HEK293 (cell line): ENCODE measurements around the gene PPP1R15B.

Experiments
- CTCF ChIA-PET: fragments of 350-600 bp; formaldehyde crosslinking; extraction: SDS; loops from one replicate; lab custom pipeline; 2021; ENCODE audit warnings: antibody characterized with exemption; lab: Yijun Ruan, JAX
- POLR2A ChIA-PET: fragments of 300-600 bp; formaldehyde crosslinking; extraction: SDS; loops from one replicate; lab custom pipeline; 2020; ENCODE audit warnings: antibody characterized with exemption, inconsistent platforms; lab: Yijun Ruan, JAX
- H3K27ac ChIP-seq: fragments of 200-500 bp; sonication (Bioruptor generic); 2 replicates; pipeline ENCODE4 v1.5.1; 2014; ENCODE audit warnings: low read depth, low read length, control low read depth, inconsistent platforms; ENCODE audit errors: extremely low read depth
- H3K36me3 ChIP-seq, 2 experiments: fragments of 200-500 bp in 1 of 2; sonication (Bioruptor generic) in 1 of 2; 1 replicate in 1 of 2; 2 replicates in 1 of 2; pipeline ENCODE4 v1.5.1; 2014 to 2017; ENCODE audit warnings: inconsistent platforms in 2 of 2, low read length in 2 of 2; ENCODE audit not compliant: control insufficient read depth in 2 of 2, insufficient read depth in 1 of 2
- H3K4me1 ChIP-seq: fragments of 200-500 bp; sonication (Bioruptor generic); 2 replicates; pipeline ENCODE4 v1.5.1; 2014; ENCODE audit warnings: mild to moderate bottlenecking, low read length, inconsistent platforms; ENCODE audit not compliant: control insufficient read depth, insufficient read depth
- H3K4me3 ChIP-seq: 2 replicates; pipeline ENCODE4 v1.5.1; 2011; ENCODE audit warnings: low read depth, mild to moderate bottlenecking, control low read depth, low read length, moderate library complexity
- H3K9me3 ChIP-seq: fragments of 200-500 bp; sonication (Bioruptor generic); 2 replicates; pipeline ENCODE4 v1.5.1; 2014; ENCODE audit warnings: low read depth, low read length, inconsistent platforms; ENCODE audit not compliant: control insufficient read depth, insufficient read depth
- EGR2 ChIP-seq: fragments of 450-650 bp; formaldehyde crosslinking; IDR thresholded peaks from 2 replicates; pipeline ENCODE4 v1.5.1; 2016; ENCODE audit warnings: low read depth, missing biosample characterization, missing genetic modification characterization
- IKZF3 ChIP-seq: fragments of 450-650 bp; IDR thresholded peaks from 2 replicates; pipeline ENCODE4 v1.5.0; 2018; ENCODE audit warnings: missing biosample characterization, mild to moderate bottlenecking, missing genetic modification characterization, moderate library complexity
- KLF1 ChIP-seq: fragments of 450-650 bp; formaldehyde crosslinking; IDR thresholded peaks from 2 replicates; pipeline ENCODE4 v1.5.1; 2016; ENCODE audit warnings: missing biosample characterization, missing genetic modification characterization
- KLF10 ChIP-seq: fragments of 450-650 bp; IDR thresholded peaks from 2 replicates; pipeline ENCODE4 v1.5.1; 2018; ENCODE audit warnings: missing biosample characterization, mild to moderate bottlenecking, missing genetic modification characterization
- PRDM1 ChIP-seq: fragments of 450-650 bp; formaldehyde crosslinking; IDR thresholded peaks from 2 replicates; pipeline ENCODE4; 2016; ENCODE audit warnings: missing biosample characterization, missing genetic modification characterization
- SCRT2 ChIP-seq: fragments of 450-650 bp; formaldehyde crosslinking; IDR thresholded peaks from 2 replicates; pipeline ENCODE4 v1.5.1; 2016; ENCODE audit warnings: missing biosample characterization, missing genetic modification characterization
- SP2 ChIP-seq: fragments of 450-650 bp; formaldehyde crosslinking; IDR thresholded peaks from 2 replicates; pipeline ENCODE4 v1.5.1; 2016; ENCODE audit warnings: missing biosample characterization, missing genetic modification characterization
- ZBTB48 ChIP-seq: fragments of 450-650 bp; formaldehyde crosslinking; IDR thresholded peaks from 2 replicates; pipeline ENCODE4 v1.5.1; 2016; ENCODE audit warnings: missing biosample characterization, missing genetic modification characterization
- ZEB2 ChIP-seq: fragments of 450-650 bp; formaldehyde crosslinking; IDR thresholded peaks from 2 replicates; pipeline ENCODE4 v1.5.1; 2016; ENCODE audit warnings: missing biosample characterization, missing genetic modification characterization
- ZFHX2 ChIP-seq: fragments of 450-650 bp; formaldehyde crosslinking; conservative IDR thresholded peaks from 2 replicates; pipeline ENCODE4 v1.5.1; 2016; ENCODE audit warnings: missing biosample characterization, missing genetic modification characterization
- ZNF335 ChIP-seq: fragments of 450-650 bp; formaldehyde crosslinking; conservative IDR thresholded peaks from 2 replicates; pipeline ENCODE4 v1.5.1; 2016; ENCODE audit warnings: missing biosample characterization, missing genetic modification characterization
- ZNF654 ChIP-seq: fragments of 450-650 bp; formaldehyde crosslinking; IDR thresholded peaks from 2 replicates; pipeline ENCODE4 v1.5.1; 2016; ENCODE audit warnings: low read depth, missing biosample characterization, missing genetic modification characterization
- ZNF664 ChIP-seq: fragments of 450-650 bp; formaldehyde crosslinking; IDR thresholded peaks from 2 replicates; pipeline ENCODE4 v1.5.1; 2016; ENCODE audit warnings: missing biosample characterization, missing genetic modification characterization
- ZNF701 ChIP-seq: fragments of 450-650 bp; formaldehyde crosslinking; IDR thresholded peaks from 2 replicates; pipeline ENCODE4 v1.5.1; 2016; ENCODE audit warnings: missing biosample characterization, missing genetic modification characterization
- ZSCAN16 ChIP-seq: fragments of 450-650 bp; formaldehyde crosslinking; IDR thresholded peaks from 2 replicates; pipeline ENCODE4 v1.5.1; 2016; ENCODE audit warnings: missing biosample characterization, missing genetic modification characterization
- TF ChIP-seq, protein P1 (sequence below): fragments of 450-650 bp; formaldehyde crosslinking; IDR thresholded peaks from 2 replicates; pipeline ENCODE4 v1.5.1; 2016; ENCODE audit warnings: missing biosample characterization, missing genetic modification characterization
- TF ChIP-seq, protein P2 (sequence below): fragments of 450-650 bp; formaldehyde crosslinking; IDR thresholded peaks from 2 replicates; pipeline ENCODE4 v1.5.1; 2016; ENCODE audit warnings: missing biosample characterization, missing genetic modification characterization
- TF ChIP-seq, protein P3 (sequence below): fragments of 450-650 bp; formaldehyde crosslinking; IDR thresholded peaks from 2 replicates; pipeline ENCODE4 v1.5.1; 2016; ENCODE audit warnings: missing biosample characterization, missing genetic modification characterization
- TF ChIP-seq, protein P4 (sequence below): fragments of 450-650 bp; formaldehyde crosslinking; IDR thresholded peaks from 2 replicates; pipeline ENCODE4 v1.5.1; 2016; ENCODE audit warnings: missing biosample characterization, missing genetic modification characterization
- TF ChIP-seq, protein P5 (sequence below): fragments of 450-650 bp; formaldehyde crosslinking; IDR thresholded peaks from 2 replicates; pipeline ENCODE4 v1.5.1; 2016; ENCODE audit warnings: missing biosample characterization, missing genetic modification characterization

Gene PPP1R15B

DNA sequence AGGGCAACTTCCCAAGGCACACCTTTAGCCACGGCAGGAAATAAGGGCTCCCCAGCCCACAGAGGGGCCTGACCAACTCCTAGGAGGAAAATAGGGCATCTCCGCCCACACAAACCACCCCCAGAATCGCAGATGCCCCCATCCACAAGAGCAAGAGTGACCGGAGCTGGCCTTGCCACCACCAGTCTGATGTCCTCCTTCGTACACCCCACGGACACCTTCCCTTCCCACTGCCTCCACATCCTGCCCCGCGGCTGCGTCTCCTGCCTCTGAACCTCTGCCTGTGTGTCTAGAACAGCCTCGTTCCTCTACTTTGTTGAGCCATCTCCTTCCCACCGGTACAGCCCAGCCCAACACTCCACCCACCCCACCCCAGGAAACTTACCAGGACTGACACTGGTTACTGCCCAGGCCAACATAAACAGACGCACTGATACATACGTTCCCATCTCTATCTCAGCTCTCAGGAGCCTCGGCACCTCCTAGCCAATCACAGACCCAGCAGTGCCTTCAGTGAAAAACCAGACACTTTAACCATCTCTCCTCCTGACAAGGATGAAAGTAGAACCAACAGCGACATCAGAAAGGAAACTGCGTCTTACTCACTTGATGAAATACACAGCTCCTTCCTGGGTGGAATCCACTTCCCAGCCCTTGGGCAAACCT is 44.3 kb downstream of the PPP1R15B start:
- ChIA-PET POLR2A (no interaction called here), CTCF (interaction anchor here (0.6 to 2.2 kb wide), 10 partner anchors 10 to 841 kb away, joined by 3 to 10 read pairs (median 3); partner anchors contain the start of gene GOLT1A)
- Histone ChIP-seq H3K4me1 (no peaks in the 10 kb centered on the region), H3K27ac (no peak overlapping the region), H3K4me3 (no peak overlapping the region), H3K9me3 (no peaks in the 10 kb centered on the region), H3K36me3 (no peaks in the 10 kb centered on the region)
- TF ChIP-seq ZNF335 (tag by site-specific recombination) (no peak), EGR2 (tag by site-specific recombination) (peak; percentile 86), IKZF3 (tag by site-specific recombination) (no peak), KLF1 (tag by site-specific recombination) (peak; percentile 30; the same call in 1 of the 2 replicates), ZFHX2 (peak; percentile 74)
- TF ChIP-seq, protein P1, sequence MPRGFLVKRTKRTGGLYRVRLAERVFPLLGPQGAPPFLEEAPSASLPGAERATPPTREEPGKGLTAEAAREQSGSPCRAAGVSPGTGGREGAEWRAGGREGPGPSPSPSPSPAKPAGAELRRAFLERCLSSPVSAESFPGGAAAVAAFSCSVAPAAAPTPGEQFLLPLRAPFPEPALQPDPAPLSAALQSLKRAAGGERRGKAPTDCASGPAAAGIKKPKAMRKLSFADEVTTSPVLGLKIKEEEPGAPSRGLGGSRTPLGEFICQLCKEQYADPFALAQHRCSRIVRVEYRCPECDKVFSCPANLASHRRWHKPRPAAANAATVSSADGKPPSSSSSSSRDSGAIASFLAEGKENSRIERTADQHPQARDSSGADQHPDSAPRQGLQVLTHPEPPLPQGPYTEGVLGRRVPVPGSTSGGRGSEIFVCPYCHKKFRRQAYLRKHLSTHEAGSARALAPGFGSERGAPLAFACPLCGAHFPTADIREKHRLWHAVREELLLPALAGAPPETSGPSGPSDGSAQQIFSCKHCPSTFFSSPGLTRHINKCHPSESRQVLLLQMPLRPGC (tag by site-specific recombination): no peak

DNA sequence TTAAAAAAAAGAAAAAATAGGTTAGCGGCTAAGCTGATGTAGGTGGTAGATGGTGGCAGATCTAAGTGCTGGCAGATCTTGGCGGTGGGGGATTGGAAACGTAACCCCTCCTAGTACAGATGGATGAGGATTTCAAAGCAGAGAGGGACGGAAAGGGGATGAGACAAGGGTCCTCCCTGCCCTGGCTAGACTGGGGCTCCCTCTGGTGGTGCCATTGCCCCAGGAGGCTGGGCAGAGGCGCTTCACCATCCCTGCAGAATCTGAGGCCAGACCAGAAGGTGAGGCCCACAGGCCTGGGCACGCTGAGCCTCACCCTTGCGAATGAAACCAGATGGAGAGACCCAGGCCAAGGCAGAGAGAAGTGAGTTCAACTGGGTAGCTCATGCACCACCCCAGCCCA is 44.9 kb downstream of the PPP1R15B start:
- CTCF ChIA-PET: interaction anchor here (0.6 to 2.2 kb wide), 8 partner anchors 12 to 841 kb away, joined by 3 to 10 read pairs (median 3); partner anchors contain the start of gene GOLT1A
- Histone ChIP-seq H3K4me3 (no peak overlapping the region), H3K4me1 (no peaks in the 10 kb centered on the region), H3K9me3 (no peaks in the 10 kb centered on the region), H3K27ac (no peak overlapping the region), H3K36me3 (no peaks in the 10 kb centered on the region)
- TF ChIP-seq ZNF654 (tag by site-specific recombination) (peak; percentile 23), SCRT2 (tag by site-specific recombination) (no peak), ZNF701 (tag by site-specific recombination) (no peak)
- TF ChIP-seq, protein P2, sequence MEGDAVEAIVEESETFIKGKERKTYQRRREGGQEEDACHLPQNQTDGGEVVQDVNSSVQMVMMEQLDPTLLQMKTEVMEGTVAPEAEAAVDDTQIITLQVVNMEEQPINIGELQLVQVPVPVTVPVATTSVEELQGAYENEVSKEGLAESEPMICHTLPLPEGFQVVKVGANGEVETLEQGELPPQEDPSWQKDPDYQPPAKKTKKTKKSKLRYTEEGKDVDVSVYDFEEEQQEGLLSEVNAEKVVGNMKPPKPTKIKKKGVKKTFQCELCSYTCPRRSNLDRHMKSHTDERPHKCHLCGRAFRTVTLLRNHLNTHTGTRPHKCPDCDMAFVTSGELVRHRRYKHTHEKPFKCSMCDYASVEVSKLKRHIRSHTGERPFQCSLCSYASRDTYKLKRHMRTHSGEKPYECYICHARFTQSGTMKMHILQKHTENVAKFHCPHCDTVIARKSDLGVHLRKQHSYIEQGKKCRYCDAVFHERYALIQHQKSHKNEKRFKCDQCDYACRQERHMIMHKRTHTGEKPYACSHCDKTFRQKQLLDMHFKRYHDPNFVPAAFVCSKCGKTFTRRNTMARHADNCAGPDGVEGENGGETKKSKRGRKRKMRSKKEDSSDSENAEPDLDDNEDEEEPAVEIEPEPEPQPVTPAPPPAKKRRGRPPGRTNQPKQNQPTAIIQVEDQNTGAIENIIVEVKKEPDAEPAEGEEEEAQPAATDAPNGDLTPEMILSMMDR (tag by site-specific recombination): peak; percentile 74
- POLR2A ChIA-PET: no interaction called here

DNA sequence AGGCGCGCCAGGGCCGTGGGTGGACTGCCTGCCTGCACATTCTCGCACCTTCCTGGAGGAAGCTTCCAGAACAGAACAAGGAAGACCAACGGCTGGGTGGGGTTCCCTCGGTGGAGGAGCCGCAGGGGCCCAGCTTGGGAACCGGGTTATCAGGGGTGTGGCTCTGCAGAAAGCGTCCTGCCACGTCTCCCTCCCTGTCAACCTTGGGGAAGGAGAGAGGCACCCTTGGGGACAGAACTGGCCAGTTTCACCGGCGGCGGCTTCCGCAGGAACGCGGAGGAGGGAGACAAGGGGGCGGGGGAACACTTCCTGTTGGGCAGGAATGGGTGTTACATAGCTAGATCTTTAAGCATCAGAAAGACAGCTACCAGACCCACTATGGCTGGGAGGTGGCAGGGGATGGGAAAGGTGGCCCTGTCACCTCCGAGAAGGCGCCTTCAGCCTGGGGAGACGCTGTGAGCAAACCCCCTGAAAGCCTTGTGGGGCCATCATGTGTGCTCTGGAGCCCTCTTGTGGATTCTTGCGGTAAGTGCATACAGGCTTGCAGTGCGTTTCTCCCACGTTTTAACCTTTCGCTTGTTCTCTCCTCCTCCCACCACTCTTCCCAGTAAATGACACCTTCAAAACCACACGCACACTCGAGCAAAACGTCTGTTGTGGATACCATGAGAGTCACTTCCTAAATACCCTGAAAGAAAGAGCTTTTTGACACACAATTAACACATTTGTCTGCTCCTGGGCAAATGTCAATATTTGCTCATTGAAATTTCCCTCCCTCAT is 48.1 kb downstream of the PPP1R15B start:
- ChIA-PET CTCF (interaction anchor here (0.5 to 7.9 kb wide), 74 partner anchors 9 to 505 kb away, joined by 3 to 178 read pairs (median 5); partner anchors contain the start of genes ETNK2, GOLT1A and REN), POLR2A (interaction anchor here (2.1 kb wide), 1 partner anchor 35 kb away, joined by 4 read pairs; no protein-coding TSS in a partner anchor)
- H3K4me3 ChIP-seq: peak overlapping the region; percentile 38
- H3K36me3 ChIP-seq: no peaks in the 10 kb centered on the region
- H3K9me3 ChIP-seq: no peaks in the 10 kb centered on the region
- no peak overlapping the region for H3K27ac ChIP-seq
- no peaks in the 10 kb centered on the region; the same call in 1 of the 2 replicates for H3K4me1 ChIP-seq
- TF ChIP-seq SP2 (tag by site-specific recombination) (peak; percentile 49), ZNF664 (peak; percentile 24; the same call in 1 of the 2 replicates), KLF10 (tag by site-specific recombination) (peak; percentile 25; the same call in 1 of the 2 replicates), ZEB2 (tag by site-specific recombination) (peak; percentile 73; the same call in 1 of the 2 replicates), ZSCAN16 (no peak), ZBTB48 (tag by site-specific recombination) (peak; percentile 74), PRDM1 (tag by site-specific recombination) (peak; percentile 98), SCRT2 (tag by site-specific recombination) (0 out of 2 replicates have a peak, but pooled peaks have one; percentile 40)
- TF ChIP-seq, protein P3, sequence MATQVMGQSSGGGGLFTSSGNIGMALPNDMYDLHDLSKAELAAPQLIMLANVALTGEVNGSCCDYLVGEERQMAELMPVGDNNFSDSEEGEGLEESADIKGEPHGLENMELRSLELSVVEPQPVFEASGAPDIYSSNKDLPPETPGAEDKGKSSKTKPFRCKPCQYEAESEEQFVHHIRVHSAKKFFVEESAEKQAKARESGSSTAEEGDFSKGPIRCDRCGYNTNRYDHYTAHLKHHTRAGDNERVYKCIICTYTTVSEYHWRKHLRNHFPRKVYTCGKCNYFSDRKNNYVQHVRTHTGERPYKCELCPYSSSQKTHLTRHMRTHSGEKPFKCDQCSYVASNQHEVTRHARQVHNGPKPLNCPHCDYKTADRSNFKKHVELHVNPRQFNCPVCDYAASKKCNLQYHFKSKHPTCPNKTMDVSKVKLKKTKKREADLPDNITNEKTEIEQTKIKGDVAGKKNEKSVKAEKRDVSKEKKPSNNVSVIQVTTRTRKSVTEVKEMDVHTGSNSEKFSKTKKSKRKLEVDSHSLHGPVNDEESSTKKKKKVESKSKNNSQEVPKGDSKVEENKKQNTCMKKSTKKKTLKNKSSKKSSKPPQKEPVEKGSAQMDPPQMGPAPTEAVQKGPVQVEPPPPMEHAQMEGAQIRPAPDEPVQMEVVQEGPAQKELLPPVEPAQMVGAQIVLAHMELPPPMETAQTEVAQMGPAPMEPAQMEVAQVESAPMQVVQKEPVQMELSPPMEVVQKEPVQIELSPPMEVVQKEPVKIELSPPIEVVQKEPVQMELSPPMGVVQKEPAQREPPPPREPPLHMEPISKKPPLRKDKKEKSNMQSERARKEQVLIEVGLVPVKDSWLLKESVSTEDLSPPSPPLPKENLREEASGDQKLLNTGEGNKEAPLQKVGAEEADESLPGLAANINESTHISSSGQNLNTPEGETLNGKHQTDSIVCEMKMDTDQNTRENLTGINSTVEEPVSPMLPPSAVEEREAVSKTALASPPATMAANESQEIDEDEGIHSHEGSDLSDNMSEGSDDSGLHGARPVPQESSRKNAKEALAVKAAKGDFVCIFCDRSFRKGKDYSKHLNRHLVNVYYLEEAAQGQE (tag by site-specific recombination): no peak
- TF ChIP-seq, protein P4, sequence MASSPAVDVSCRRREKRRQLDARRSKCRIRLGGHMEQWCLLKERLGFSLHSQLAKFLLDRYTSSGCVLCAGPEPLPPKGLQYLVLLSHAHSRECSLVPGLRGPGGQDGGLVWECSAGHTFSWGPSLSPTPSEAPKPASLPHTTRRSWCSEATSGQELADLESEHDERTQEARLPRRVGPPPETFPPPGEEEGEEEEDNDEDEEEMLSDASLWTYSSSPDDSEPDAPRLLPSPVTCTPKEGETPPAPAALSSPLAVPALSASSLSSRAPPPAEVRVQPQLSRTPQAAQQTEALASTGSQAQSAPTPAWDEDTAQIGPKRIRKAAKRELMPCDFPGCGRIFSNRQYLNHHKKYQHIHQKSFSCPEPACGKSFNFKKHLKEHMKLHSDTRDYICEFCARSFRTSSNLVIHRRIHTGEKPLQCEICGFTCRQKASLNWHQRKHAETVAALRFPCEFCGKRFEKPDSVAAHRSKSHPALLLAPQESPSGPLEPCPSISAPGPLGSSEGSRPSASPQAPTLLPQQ (tag by site-specific recombination): peak; percentile 91
- TF ChIP-seq, protein P5, sequence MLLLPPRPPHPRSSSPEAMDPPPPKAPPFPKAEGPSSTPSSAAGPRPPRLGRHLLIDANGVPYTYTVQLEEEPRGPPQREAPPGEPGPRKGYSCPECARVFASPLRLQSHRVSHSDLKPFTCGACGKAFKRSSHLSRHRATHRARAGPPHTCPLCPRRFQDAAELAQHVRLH (tag by site-specific recombination): 0 out of 2 replicates have a peak, but pooled peaks have one; percentile 22
